GM03348 (cell line): Measurements from ENCODE around the gene EYA2.

ENCODE experiments used
- DNase-seq: peaks from one replicate; pipeline ENCODE4 v3.0.0; 2012; ENCODE audit warnings: low spot score

Gene EYA2

DNA sequence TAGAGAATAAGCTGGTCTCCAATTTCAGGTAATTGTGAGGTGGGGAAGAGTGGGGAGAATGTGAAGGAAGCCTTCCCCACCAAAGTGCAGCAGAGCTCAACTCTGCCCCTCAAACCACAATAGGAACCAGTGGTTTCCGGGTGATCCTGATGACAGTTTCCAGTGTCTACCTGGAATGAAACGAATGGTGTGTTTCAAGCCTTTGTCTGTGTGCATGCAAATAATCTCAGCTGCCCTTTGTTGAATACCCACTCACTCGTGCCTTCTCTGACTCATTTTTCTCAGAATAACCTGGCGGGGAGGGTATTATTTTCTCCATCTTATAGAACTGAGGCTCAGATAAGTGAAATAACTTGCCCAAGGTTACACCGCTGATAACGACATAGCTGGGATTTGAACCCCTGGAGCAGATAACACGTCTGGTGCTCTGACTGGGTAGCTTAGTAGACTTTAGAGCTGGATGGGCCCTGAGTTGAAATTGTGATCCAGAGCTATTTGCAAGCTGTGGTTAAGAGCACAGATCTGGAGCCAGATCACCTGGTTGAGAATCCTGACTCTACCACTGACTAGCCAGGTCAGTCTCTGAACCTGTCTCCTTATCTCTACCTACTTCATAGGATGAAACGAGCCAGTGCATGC lies 85.1 kb downstream of the EYA2 start:
- DNase-seq: no peak

- no peak for DNase-seq
Observed at GRCh38 chr20:46981184-46981583, 86.5 kb downstream of the EYA2 start.

- DNase-seq: no peak
Observed at GRCh38 chr20:46983466-46983865, 88.8 kb downstream of the EYA2 start.

DNA sequence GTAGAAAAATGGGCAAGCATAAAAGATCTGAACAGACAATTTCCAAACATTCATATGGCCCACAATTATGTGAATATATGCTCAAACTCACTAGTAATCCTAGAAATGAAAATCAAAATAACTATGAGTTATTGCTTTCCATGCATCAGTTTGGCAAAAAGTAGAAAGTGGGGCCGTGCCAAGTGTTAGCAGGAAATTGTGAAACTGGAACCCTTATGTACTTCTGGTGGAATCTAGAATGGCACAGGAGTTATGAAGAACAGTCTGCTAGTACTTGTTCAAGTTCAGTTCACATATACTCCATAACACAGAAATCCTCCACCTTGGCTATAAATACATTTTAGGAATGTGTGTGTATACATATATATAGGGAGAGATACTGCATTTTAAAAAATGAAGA lies 89.8 kb downstream of the EYA2 start:
- peak; percentile 21 for DNase-seq

DNA sequence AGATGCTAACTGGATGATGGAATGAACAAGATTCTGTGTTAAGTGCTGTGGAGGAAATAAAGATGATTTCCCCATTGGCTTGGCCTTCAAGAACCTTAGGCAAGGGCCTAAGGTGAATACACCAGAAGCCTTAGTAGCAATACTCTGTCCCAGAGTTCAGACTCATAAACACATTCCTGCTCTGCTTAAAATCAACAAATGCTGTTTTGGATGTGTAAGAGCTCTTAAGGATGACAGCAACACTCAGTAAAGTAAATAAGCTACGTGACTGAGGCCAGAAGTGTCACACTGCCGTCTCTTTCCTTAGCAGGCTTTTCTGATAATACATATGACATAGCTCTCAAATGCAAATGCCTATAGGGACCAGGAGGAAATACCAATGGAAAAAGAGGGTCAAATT lies 90.6 kb downstream of the EYA2 start:
- no peak for DNase-seq

GRCh38 chr20:46985671-46986070 lies 91.0 kb downstream of the EYA2 start:
- no peak for DNase-seq

- DNase-seq: no peak
Observed at GRCh38 chr20:46987001-46987400, 92.4 kb downstream of the EYA2 start.

DNA sequence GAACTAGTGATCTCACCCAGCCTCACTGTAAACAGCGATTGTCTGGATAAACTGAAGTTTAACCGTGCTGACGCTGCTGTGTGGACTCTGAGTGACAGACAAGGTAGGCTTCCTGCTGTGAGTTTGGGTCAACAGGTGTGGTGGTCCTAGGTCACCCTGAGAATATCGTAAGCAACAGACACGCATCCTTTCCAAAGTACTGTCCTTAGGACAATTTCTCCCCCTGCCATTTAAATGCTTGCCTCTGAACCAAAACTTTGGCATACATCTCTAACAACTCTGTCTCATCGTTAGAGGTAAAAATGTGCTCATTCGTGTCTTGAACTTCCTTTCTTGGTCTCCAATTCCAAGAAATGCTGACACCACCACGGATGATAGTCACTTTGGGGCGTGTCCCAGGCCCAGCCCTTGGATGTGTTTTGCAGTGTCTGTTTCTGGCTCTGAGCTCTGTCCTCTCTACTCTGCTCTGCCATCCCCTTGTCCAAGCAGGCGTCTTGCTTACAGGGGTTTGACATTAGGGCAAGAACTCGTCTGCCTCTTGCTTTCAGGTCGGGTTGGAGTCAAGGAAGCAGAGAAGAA lies 95.5 kb downstream of the EYA2 start:
- DNase-seq: peak; percentile 28

GRCh38 chr20:46990596-46991104 lies 96.0 kb downstream of the EYA2 start:
- DNase-seq: no peak

GRCh38 chr20:46991168-46991567 lies 96.5 kb downstream of the EYA2 start:
- DNase-seq: no peak

GRCh38 chr20:46991880-46992639 lies 97.4 kb downstream of the EYA2 start:
- no peak for DNase-seq

DNA sequence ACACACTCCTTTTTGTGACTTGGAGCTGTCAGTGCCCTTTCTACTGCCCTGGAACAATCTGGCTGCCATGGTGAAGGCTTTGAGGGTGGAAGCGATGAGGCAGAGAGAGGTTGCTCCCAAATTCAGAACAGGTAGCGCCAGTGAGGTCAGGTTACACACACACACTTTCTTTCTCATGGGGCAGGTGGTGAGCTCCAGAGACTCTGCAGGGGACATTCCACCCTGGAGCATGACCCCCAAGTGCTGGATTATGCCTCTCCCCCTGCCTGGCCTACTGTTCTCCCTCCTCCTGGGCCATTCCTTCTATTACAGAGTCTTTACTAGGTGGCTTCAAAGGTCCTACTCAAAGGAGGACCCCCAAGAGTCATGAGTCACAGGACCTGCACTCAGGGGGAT lies 98.0 kb downstream of the EYA2 start:
- no peak for DNase-seq

- no peak for DNase-seq
Observed at GRCh38 chr20:46993465-46994095, 98.9 kb downstream of the EYA2 start.

- no peak for DNase-seq
Observed at GRCh38 chr20:46994341-46994740, 99.7 kb downstream of the EYA2 start.

- no peak for DNase-seq
Observed at GRCh38 chr20:46995561-46996142, 101.0 kb downstream of the EYA2 start.

- DNase-seq: no peak
Observed at GRCh38 chr20:46997187-46997586, 102.5 kb downstream of the EYA2 start.

GRCh38 chr20:46998477-46999240 lies 104.0 kb downstream of the EYA2 start:
- DNase-seq: no peak

DNA sequence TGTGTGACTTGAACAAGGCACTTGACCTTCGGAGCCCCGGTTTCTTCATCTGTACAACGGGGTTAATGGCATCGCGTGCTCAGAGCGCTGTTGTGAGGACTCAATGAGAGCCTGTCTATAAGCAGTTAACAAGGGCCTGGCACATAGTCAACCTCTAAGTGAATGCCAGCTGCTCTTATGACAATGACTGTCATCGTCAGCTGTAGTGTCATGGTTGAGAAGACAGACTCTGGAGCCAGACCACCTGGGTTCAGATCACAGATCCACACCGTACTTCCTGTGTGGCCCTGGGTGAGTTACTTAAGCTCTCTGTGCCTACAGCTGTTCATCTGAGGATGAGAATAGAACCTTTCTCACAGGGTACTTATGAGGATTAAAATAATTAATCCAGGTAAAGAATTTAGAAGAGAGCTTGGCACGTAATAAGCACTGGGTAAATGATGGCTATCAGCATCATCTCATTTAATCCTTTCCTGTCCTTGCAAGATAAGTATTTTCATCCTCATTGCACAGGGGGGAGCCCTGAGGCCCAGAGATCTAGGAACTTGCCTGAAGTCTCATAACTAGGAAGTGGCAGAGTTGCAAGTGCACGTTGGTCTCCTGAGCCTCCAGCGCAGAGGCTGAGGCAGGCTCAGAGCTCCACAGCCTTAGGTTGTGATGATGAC lies 105.3 kb downstream of the EYA2 start:
- DNase-seq: no peak

DNA sequence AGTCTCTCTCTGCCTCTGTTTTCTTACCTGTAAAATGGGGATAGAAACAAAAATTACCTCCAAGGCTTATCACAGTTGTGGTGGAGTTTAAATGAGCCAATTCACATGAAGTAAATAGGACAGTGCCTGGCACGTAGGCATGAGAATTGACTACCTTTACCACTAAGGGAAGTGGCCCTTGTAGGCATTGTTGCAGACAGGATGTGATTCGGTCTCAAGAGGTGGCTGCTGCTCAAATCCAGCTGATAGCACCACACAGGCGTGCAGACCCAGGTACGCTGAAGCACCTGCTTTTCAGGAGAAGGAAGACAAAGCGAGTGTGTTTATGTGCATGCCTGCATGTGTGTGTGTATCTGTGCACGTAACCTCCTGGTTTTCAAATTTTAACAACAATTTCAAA lies 108.6 kb downstream of the EYA2 start:
- no peak for DNase-seq

DNA sequence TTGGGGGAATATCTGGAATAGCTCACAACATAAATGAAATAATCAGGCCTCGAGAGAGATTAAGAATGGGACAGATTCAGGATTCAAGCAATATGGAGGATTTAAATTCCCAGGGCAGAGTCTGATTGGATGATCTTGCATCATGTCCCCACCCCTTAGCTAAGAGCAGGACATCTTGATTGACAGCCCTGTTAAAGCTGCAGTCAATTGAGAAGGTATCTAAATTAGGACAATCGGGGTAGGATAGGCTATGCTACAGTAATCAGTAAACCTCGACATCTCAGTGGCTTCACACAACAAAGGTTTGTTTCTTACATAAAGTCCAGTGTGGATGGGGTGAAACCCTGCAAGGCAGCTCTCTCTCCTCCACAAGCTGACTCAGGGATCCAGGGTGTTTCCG lies 109.5 kb downstream of the EYA2 start:
- no peak for DNase-seq
